Measurements from ENCODE around the gene ATG2B. TPM values are rescaled to one million over a fixed set of nuclear protein-coding genes. Genes with fewer than 3 reads are reported as not detected.
A peak's percentile ranks its signal among the peaks of the same experiment; 100 is the strongest.

ATG2B gene
- total and polyA plus RNA-seq, 9 of the 15 experiments (the other 6 are each of a cell fraction or from before 2014, with no cell fraction given), result 0.83 to 12.9 (median 8.7) TPM

- no peak for TF ChIP-seq ZNF41 (CRISPR knock-in tag; conservative IDR thresholded peaks at IDR 0.05)
- 0 out of 2 replicates have a peak, but pooled peaks have one; percentile 45 for TF ChIP-seq THAP12 (CRISPR knock-in tag; IDR thresholded peaks at IDR 0.05)
- TF ChIP-seq ETV5 (CRISPR knock-in tag; IDR thresholded peaks at IDR 0.05; ENCODE audit: low read depth), result no peak
- no peak for TF ChIP-seq ZNF830 (CRISPR knock-in tag; IDR thresholded peaks at IDR 0.05)
- TF ChIP-seq NBN (IDR thresholded peaks at IDR 0.05; ENCODE audit: low read depth), result no peak
- TF ChIP-seq HLTF (IDR thresholded peaks at IDR 0.05), result no peak
- no peak for TF ChIP-seq U2AF2 (optimal IDR thresholded peaks at IDR 0.05; ENCODE audit: low read depth, low read length)
- TF ChIP-seq SMARCA5 (IDR thresholded peaks at IDR 0.05), result no peak
- TF ChIP-seq TBL1XR1 (IDR thresholded peaks at IDR 0.05; ENCODE audit: low read length in 2 of 2), result no peak
- no peak for TF ChIP-seq ADNP (tag; IDR thresholded peaks at IDR 0.05)
- TF ChIP-seq SUPT5H (IDR thresholded peaks at IDR 0.05), result peak; percentile 53; the same call in 1 of the 2 replicates
- TF ChIP-seq MNT (conservative IDR thresholded peaks at IDR 0.05), result peak; percentile 42 to 66
- no peak for TF ChIP-seq BACH1 (tag; IDR thresholded peaks at IDR 0.05)
- TF ChIP-seq RBBP5 (IDR thresholded peaks at IDR 0.05; ENCODE audit: borderline replicate concordance, insufficient read depth, low read length, poor library complexity, severe bottlenecking), result peak; percentile 79
- TF ChIP-seq ETS2 (tag; IDR thresholded peaks at IDR 0.05; ENCODE audit: borderline replicate concordance, poor library complexity, severe bottlenecking), result no peak
- no peak for TF ChIP-seq ZNF316 (IDR thresholded peaks at IDR 0.05)
- TF ChIP-seq, protein P1, sequence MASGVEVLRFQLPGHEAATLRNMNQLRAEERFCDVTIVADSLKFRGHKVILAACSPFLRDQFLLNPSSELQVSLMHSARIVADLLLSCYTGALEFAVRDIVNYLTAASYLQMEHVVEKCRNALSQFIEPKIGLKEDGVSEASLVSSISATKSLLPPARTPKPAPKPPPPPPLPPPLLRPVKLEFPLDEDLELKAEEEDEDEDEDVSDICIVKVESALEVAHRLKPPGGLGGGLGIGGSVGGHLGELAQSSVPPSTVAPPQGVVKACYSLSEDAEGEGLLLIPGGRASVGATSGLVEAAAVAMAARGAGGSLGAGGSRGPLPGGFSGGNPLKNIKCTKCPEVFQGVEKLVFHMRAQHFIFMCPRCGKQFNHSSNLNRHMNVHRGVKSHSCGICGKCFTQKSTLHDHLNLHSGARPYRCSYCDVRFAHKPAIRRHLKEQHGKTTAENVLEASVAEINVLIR (CRISPR knock-in tag; IDR thresholded peaks at IDR 0.05), result peak; percentile 50; the same call in 1 of the 2 replicates
- TF ChIP-seq, protein P2, sequence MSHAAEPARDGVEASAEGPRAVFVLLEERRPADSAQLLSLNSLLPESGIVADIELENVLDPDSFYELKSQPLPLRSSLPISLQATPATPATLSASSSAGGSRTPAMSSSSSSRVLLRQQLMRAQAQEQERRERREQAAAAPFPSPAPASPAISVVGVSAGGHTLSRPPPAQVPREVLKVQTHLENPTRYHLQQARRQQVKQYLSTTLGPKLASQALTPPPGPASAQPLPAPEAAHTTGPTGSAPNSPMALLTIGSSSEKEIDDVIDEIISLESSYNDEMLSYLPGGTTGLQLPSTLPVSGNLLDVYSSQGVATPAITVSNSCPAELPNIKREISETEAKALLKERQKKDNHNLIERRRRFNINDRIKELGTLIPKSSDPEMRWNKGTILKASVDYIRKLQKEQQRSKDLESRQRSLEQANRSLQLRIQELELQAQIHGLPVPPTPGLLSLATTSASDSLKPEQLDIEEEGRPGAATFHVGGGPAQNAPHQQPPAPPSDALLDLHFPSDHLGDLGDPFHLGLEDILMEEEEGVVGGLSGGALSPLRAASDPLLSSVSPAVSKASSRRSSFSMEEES (CRISPR knock-in tag; IDR thresholded peaks at IDR 0.05), result no peak
Observed at GRCh38 chr14:96362965-96363750, at the start of gene ATG2B, which contains the start of gene GSKIP (continued).
